ENCODE data around the gene SIDT2.
A peak's percentile ranks its signal among the peaks of the same experiment; 100 is the strongest.
"Not testable (repeated sequence)": the region's sequence is repeated elsewhere in the genome, so short reads cannot be mapped to it uniquely, and the experiment has no call there.

Gene SIDT2

DNA sequence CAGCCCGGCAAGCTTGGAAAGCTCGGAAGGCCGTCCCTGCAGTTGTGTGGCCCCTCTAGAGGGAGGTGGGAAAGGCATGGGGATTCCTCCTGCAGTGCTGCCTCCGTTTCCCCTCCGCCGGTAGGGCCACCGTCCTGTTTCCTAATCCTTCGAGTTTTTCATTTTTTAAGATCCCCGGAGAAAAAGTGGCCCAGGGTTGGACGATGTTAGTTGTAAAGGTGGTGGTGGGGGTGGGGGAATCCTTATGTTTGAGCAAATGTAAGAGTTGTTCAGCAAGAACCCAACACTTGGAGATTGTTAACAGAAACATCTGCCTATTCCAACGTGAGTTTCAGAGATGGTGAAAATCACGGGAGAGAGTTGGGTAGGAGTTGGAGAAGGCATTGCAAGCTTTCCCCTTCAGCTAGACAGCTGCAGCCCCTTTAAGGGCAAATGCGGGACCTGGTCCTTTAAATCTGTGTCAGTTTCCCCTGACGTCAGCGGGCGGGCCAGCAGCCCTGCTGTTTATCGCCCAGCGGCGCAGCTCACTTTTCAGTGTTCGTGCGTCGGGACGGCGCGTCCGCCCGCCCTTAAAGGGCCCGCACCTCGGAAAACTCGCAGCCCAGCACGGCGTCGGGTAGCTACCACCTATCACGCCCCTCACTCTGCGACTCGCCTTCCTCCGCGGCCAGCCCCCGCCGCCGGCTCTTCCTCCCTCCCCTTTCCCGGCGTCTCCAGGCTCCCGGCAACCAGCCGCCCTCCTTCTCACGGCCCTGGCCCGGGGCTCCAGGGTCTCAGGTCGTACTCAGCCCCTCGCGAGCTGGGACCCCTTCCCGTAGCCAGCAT is at the start of gene SIDT2:
Gene SIDT2 (plus strand): TSS at position 534 of the 825 bp plus-strand sequence. CDS start 521 bp downstream, outside the sequence.
- DNase-seq (ENCODE audit: low read depth), result peak; percentile 79

DNA sequence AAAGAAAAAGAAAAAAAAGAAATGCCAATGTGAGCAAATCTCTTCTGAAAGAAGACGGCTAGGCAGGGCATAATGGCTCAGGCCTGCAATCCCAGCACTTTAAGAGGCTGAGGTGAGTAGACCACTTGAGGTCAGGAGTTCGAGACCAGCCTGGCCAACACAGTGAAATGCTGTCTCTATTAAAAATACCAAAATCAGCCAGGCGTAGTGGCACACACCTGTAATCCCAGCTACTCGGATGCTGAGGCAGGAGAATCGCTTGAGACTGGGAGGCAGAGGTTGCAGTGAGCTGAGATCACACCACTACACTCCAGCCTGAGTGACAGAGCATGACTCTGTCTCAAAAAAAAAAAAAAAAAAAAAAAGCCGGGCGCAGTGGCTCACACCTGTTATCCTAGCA is 48.1 kb upstream of the SIDT2 start:
- not testable (repeated sequence) for DNase-seq (ENCODE audit: low read depth)

DNA sequence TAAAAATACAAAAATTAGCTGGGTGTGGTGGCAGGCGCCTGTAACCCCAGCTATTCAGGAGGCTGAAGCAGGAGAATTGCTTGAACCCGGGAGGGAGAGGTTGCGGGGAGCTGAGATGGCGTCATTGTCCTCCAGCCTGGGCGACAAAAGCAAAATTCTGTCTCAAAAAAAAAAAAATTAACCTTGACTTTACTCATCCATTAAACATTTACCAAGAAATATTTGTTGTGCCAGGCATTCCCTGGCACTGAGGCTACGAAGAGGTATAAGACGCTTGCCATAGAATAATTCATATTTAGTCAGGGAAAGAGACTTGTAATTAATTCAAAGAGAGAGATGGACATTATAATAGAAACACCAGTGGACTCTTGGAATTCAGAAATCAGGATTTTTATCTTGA is 47.7 kb upstream of the SIDT2 start:
- no peak for DNase-seq (ENCODE audit: low read depth)

DNA sequence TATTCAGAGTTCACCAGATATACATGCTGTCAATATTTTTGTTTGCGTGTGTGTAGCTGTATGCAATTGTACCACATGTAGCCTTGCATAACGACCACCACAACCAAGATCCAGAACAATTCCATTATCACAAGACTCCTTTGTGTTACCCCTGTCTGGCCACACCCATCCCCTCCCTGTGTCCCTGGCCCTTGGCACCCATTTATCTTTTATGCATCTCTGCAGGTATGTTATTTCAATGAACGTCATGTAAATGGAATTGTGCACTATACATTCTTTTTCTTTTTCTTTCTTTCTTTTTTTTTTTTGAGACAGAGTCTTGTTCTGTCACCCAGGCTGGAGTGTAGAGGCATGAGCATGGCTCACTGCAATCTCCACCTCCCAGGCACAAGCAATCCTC is 44.1 kb upstream of the SIDT2 start:
- no peak for DNase-seq (ENCODE audit: low read depth)

DNA sequence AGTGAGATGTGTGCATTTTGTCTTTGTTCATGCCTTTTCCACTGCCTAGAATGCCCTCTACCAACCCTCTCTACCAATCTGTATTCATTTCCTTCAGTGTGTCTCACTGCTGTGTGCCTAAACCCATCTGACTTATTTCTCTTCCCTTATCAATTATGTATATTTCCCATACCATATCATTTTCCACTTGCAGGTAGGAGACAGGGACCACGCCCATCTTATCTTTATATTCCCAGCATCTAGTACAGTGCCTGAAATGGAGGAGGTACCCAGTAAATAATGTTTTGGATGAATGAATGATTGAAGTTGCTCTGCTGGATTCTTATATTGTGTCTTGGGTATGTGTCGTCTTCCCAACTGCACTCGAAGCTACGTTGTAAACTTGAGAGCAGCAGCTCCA is 43.6 kb upstream of the SIDT2 start:
- DNase-seq (ENCODE audit: low read depth), result not testable (repeated sequence)

DNA sequence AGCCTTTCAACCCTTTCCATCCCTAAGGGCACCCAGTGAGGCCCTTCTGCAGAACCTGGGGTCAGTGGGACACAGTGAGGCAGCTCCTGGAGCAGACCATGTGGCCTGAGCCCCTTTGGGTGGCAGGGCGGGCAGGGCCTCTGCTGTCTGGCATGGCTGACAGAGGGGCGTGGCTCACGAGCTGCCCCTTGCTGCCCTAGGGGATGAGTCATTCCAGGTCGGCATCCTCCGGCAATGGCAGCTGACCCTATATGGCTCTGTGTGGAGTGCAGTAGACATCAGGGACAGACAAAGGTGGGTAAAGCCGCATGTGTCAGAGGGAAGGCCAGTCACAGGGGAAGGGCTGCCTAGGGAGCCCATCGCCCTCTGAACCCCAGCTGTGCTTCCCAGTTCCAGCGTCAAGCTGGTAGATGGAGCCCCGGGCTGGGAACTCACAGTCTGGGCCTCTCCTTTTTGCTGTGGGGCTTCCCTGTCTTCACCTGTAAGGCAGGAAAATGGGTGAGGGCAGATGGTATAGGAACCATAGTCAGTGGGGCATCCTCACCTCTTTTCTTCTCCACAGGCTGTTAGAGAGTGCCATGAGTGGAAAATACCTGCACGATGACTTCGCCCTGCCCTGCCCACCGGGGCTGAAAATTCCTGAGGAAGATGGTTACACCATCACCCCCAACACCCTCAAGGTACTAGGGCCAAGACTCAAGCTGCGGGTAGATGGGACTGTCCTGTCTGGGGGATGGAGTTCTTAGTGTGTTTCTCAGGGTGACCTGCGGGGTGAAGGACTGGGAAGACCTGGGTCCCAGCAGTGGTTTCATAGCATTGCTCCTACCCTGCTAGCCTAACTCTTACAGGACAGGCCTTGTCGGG is 41.1 kb upstream of the SIDT2 start:
- not testable (repeated sequence) for DNase-seq (ENCODE audit: low read depth)

DNA sequence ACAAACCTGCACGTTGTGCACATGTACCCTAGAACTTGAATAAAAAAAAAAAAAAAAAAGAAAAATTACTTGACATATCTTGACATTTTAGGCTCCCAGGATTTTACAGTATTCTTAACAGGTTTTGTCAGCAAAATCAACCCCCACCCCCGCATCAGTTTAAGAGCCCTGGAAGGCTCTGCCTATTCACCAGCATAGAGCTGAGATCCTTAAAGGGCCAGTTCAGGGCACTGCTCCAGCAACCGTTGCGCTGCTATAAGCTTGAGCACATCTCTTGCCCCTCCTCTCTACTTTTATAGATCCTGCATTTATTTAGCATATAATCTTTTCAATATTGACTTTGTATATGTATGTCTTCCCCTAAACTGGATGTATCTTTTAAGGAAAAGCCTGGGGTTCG is 35.2 kb upstream of the SIDT2 start:
- no peak for DNase-seq (ENCODE audit: low read depth)

DNA sequence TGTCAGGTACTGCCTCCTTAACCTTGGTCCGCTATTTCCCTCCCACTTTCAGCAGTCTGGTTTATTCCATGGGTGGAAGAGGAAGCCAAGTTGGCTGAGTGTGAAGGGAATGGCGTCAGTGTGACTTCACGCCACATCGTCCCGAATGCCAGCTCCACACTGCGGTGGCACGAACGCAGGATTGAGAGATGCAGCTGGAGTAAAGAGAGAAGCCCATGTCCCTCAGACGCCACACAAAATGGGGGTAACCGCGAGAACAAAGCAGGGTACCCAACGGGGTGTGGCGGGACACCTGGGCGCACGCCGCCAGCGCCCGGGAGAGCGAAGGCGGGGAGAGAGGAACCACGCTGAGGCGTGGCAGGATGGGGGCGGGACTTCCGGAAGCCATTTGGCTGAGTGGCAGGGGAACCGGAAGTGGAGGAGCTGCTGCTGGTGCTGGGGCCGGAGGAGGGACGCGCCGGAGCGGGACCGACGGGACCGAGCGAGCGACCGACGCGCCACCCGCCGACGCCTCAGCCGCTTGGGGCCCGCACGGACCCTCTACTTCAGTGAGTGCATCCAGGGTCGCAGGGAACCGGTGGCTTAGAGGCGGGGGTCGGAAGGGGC is 34.6 kb upstream of the SIDT2 start, which contains the start of gene PAFAH1B2:
Gene PAFAH1B2 (plus strand): TSS at position 417 of the 606 bp plus-strand sequence. CDS start 8,161 bp downstream, outside the sequence.
- DNase-seq (ENCODE audit: low read depth), result peak; percentile 82

DNA sequence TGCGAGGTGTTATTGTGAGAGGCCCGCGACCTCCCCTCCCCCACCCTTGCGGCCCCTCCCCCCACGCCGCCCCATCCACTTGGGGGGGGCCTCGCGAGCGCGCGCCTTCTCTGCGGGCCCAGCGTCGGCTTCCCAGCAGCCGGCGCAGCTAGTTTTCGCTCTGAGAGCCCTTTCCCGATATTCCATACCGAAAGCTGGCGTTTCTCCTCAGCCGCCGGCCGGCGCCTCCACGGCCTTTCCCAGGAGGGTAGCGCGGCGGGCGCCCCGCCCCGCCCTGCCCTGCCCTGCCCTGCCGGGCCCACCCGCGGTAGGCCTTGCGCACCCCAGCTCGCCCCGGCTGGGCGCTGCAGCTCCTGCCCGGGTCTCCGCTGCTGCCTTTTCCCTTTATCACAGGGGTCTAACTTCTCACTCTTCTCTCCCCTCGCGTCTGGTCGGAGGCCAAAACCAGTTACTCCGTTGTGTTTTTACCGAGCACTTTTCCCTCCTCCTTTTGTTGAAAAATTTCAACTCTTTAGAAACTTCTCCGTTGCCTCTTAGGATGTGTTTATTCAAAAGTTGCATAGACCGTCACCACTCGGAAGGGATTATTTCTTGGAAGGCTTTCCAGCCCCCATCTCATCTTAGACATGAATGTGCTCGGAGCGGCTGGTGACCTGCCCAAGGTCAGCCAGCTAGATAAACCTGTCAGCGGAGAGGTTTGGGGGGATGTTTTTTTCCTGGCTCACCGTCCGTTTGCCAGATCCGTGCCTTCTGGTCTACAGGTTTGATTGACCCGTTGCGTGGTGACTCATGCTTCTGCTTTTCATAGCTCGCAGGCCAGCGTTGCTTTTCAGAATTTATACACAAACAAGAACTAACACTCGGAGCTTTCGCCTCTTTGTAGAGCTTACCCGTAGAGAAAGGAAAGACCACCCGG is 33.8 kb upstream of the SIDT2 start:
- DNase-seq (ENCODE audit: low read depth), result no peak

DNA sequence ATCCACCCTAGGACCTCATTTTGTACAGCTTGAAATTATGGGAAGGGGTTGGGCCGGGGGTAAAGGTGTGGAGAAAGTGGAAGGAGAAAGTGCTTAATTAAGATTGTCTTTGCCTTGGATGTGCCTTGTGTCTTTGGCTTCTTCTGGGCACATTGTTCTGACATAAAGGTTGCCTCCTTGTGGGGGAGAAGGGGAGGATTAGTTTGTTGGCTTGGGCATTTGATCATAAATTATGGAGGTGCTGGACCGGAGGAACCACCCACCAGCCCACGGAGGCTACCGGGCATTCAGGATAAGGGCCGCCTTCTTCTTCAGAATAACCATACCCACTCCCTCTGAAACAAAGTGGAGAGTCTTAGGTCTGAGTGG is 33.2 kb upstream of the SIDT2 start:
- DNase-seq (ENCODE audit: low read depth), result no peak

DNA sequence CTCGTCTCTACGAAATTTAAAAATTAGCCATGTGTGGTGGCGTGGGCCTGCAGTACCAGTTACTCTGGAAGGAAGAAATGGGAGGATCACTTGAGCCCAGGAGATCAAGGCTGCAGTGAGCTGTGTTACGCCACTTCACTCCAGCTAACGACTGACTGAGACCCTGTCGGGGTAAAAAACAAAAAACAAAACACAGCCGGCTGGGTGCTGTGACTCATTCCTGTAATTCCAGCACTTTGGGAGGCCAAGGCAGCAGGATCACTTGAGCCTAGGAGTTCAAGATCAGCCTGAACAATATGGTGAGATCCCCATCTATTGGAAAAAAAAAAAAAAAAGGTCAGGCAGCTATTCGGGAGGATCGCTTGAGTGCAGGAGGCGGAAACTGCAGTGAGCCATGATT is 32.0 kb upstream of the SIDT2 start:
- no peak for DNase-seq (ENCODE audit: low read depth)

DNA sequence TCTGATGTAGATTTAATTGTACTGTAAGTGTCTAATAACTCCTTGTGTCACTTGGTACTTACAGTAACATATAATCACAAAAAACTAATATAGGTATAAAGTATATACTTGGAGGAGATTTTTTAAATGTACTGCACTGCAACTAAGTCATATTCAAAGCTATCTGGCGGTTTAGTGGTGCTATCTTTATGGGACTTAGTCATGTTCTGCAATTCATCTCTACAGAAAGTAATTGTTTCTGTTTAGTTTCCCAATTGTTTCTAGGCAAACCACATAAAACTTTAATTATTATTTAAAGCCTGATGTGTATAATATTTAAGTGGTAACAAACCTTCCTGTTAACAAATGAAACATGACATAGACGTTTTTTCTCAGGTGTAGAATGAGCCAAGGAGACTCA is 26.5 kb upstream of the SIDT2 start:
- no peak for DNase-seq (ENCODE audit: low read depth)

DNA sequence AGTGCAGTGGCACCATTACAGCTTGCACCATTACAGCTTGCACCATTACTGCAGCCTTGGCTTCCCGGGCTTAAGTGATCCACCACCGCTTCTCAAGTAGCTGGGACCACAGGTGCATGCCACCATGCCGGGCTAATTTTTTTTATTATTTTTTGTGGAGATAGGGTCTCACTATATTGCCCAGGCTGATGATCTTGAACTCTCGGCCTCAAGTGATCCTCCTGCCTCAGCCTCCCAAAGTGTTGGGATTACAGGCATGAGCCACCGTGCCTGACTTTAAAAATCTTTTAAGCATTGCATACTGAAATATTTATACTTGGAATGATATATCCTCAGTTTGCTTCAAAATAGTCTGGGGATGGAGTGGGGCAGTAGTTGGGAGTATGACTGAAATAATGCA is 24.1 kb upstream of the SIDT2 start:
- no peak for DNase-seq (ENCODE audit: low read depth)

DNA sequence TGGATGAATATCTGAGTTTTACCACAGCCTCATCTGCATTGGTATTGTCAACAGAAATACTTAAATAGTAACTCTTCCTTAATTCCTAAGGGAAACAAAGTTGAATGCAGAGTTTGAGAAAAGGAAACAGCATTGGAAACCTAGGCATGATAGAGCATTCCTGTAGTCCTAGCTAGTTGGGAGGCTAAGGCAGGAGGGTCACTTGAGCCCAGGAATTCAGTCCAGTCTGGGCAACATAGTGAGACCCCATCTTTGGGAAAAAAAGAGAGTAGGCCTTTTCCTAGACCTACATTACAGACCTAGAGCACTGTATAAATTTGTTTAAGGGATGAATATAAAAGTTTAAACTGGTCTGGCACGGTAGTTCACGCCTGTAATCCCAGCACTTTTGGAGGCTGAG is 21.0 kb upstream of the SIDT2 start:
- DNase-seq (ENCODE audit: low read depth), result no peak

DNA sequence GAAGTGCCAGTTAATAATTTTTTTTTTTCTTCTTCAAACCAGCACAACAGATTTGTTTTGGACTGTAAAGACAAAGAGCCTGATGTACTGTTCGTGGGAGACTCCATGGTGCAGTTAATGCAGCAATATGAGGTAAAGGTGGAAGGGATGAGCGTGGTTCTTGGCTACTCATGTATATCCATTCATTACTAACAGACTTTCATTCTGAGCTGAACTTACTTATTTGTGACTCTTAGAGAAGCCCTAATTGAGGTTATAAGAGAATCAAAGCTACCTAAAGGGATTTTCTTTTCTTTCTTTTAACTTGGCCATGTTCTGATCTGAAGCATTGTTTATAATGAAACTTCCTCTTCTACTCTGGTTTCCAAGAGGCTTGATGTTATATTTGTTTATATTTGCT is 18.7 kb upstream of the SIDT2 start:
- DNase-seq (ENCODE audit: low read depth), result no peak

DNA sequence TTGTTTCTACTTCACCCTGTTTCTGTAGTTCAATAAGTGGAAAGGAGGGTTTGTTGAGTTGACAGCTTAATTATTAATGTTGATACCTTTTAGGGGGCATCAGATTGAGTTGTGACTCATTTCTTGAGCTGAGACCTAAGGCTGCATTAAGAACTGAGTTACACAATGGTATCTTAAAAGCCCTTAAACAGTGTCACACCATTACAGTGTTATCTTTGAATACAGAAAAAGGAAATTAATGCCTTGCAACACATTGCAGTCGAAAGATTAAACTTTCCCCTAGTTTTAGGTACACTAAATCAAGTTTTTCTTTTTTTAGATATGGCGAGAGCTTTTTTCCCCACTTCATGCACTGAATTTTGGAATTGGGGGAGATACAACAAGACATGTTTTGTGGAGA is 17.7 kb upstream of the SIDT2 start:
- no peak for DNase-seq (ENCODE audit: low read depth)

DNA sequence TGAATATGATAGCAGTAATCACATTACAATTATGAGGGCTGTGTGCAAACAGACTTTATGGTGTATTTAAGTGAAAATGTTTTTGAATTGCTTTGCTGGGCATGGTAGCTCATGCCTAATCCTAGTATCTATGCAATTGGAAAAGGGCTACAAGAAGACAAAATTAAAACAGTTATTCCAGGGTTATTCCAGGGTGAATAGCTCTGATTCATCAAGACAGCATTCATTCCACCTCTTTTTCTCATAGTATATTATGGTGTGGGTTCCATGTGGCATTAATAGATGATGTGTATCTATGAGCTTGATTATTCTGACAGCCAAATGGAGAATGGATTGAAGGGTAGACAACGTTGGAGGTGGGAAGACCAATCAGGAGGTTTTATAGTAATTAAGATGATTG is 12.1 kb upstream of the SIDT2 start:
- no peak for DNase-seq (ENCODE audit: low read depth)

DNA sequence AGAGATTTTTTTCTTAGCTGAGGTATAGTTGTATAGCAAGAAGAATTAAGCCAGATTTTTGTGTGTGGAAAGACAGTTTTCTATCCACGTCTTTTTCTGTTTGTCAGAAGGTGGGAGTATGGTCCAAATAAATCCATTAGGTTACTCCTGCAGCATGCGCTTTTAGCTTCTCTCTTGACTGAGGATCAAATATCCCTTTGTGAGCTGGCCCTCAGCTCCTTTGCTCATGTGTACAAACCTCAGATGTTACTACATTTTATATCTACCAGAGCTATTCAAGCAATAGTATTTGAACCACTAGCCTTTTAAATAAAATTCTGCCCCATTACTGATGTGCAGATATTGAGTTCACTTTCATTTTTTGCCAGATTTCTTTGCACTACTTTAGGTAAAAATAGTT is 8.8 kb upstream of the SIDT2 start:
- no peak for DNase-seq (ENCODE audit: low read depth)

DNA sequence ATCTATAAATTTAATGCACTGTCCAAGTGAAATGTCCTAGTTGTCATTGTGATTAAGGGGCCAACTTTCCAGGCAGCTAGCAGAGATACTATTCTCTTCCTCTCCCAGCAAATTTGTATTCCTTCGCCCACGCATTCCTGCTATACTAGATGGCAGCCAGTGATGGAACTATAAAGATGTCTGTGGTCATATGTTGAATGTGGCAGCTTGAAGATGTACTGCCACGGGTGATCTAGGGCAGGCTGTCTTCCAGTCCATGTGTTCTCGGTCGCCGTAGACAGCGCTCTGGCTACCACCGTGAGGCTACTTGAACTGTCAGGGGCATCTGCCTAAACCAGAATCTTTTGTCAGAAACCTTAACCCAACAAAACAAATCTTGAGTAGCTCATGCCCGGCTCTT is 8.3 kb upstream of the SIDT2 start:
- no peak for DNase-seq (ENCODE audit: low read depth)

DNA sequence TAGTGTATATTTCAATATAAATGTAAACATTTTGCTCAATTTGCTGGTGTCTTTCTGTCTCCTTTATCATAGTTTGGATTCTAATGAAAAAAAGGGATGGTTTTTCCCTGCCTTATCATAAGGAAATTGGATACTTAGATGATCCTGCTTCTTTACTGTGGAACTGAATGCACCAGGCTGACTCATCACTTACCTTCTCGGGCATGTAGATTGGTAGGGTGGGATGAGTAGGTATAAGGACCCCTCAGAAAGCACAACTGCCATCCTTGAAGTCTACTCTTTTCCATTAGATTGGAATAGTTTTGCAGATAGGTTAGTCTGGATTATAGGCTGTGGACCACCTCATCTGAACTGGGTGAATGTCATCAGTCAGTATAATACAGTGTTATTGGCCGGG is 7.5 kb upstream of the SIDT2 start:
- DNase-seq (ENCODE audit: low read depth), result no peak

DNA sequence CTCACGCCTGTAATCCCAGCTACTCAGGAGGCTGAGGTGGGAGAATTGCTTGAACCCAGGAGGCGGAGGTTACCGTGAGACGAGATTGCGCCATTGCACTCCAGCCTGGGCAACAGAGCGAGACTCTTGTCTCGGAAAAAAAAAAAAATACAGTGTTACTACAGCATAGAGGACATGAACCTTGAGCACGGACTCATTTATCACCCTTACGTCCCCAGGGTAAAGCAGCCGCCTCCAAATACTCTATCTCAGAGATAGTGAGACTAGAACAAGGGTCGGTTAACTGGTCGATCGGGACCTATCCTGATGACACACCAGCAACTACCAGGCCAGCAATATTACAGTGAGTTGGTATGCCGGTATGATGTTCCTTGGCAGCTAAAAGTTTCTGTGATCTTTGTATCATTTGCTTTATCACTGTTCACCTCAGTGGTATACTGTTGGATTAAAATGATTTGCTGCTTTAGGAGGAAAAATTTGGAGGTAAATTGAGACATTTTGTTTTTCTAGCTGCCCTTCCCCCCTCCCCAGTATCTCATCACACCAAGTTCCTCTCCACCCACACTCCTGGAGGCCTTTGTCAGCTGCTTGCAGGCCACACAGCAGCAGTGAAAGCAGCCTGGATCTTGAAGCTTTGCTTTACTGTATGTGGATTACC is 7.0 kb upstream of the SIDT2 start:
- no peak for DNase-seq (ENCODE audit: low read depth)
